Astrocyte (in vitro differentiated cells and primary cell): Measurements from ENCODE around the gene DIAPH3. TPM values are rescaled to one million over a fixed set of nuclear protein-coding genes. Genes with fewer than 3 reads are reported as not detected.

Experiments
- DNase-seq: peaks from one replicate; pipeline ENCODE4 v3.0.0-alpha.2; 2010; ENCODE audit warnings: low read depth
- FAIRE-seq: peaks from 2 replicates; lab custom pipeline; 2011; peaks lifted over from hg19 to GRCh38; lab: Jason Lieb, UNC
- H2AFZ ChIP-seq: 2 replicates; pipeline ENCODE4 v1.6.0; 2012; ENCODE audit warnings: low read depth, low read length, inconsistent platforms
- H3K27ac ChIP-seq: 2 replicates; pipeline ENCODE4 v1.5.1; 2011; ENCODE audit warnings: low read depth, low read length, inconsistent platforms
- H3K27me3 ChIP-seq: 2 replicates; pipeline ENCODE4 v1.6.0; 2011; ENCODE audit warnings: low read length, inconsistent platforms; ENCODE audit not compliant: insufficient read depth
- H3K36me3 ChIP-seq: 2 replicates; pipeline ENCODE4 v1.5.1; 2011; ENCODE audit warnings: low read length, inconsistent platforms; ENCODE audit not compliant: insufficient read depth
- H3K4me1 ChIP-seq: 2 replicates; pipeline ENCODE4 v1.5.1; 2011; ENCODE audit warnings: low read length, inconsistent platforms; ENCODE audit not compliant: insufficient read depth
- H3K4me2 ChIP-seq: 2 replicates; pipeline ENCODE4 v1.6.0; 2012; ENCODE audit warnings: low read length, inconsistent platforms
- H3K4me3 ChIP-seq: 2 replicates; pipeline ENCODE4 v1.5.1; 2011; ENCODE audit warnings: low read depth, mild to moderate bottlenecking, low read length, inconsistent platforms; ENCODE audit not compliant: insufficient read depth
- H3K79me2 ChIP-seq: 2 replicates; pipeline ENCODE4 v1.6.0; 2012; ENCODE audit warnings: mild to moderate bottlenecking, low read length, inconsistent platforms; ENCODE audit not compliant: insufficient read depth
- H3K9ac ChIP-seq: 2 replicates; pipeline ENCODE4 v1.6.0; 2012; ENCODE audit warnings: mild to moderate bottlenecking, low read length, inconsistent platforms
- H3K9me3 ChIP-seq: 2 replicates; pipeline ENCODE4 v1.5.1; 2012; ENCODE audit warnings: low read depth, mild to moderate bottlenecking, low read length, inconsistent platforms; ENCODE audit not compliant: insufficient read depth
- H4K20me1 ChIP-seq: 2 replicates; pipeline ENCODE4 v1.6.0; 2012; ENCODE audit warnings: low read length, inconsistent platforms; ENCODE audit not compliant: insufficient read depth
- H3K27ac Mint-ChIP-seq: one replicate; pipeline ENCODE4 v1.8.0; 2021; ENCODE audit warnings: mild to moderate bottlenecking, mixed read lengths; ENCODE audit not compliant: unreplicated experiment
- H3K27me3 Mint-ChIP-seq: one replicate; pipeline ENCODE4 v1.8.0; 2021; ENCODE audit warnings: low read depth, mixed read lengths; ENCODE audit not compliant: unreplicated experiment
- H3K36me3 Mint-ChIP-seq: one replicate; pipeline ENCODE4 v1.8.0; 2021; ENCODE audit warnings: low read depth, mixed read lengths; ENCODE audit not compliant: unreplicated experiment
- H3K4me1 Mint-ChIP-seq: one replicate; pipeline ENCODE4 v1.8.0; 2021; ENCODE audit warnings: low read depth, mixed read lengths; ENCODE audit not compliant: unreplicated experiment
- H3K4me3 Mint-ChIP-seq: one replicate; pipeline ENCODE4 v1.8.0; 2021; ENCODE audit warnings: mild to moderate bottlenecking, moderate library complexity, mixed read lengths; ENCODE audit not compliant: unreplicated experiment
- H3K9me3 Mint-ChIP-seq: one replicate; pipeline ENCODE4 v1.8.0; 2021; ENCODE audit warnings: mild to moderate bottlenecking, mixed read lengths; ENCODE audit not compliant: unreplicated experiment
- CTCF ChIP-seq: IDR thresholded peaks from 2 replicates; pipeline ENCODE4 v1.5.1; 2011; ENCODE audit warnings: low read depth, mild to moderate bottlenecking, inconsistent platforms, low read length, moderate library complexity; ENCODE audit not compliant: insufficient read depth
- EZH2 ChIP-seq: IDR thresholded peaks from 2 replicates; pipeline ENCODE4 v1.6.1; 2012; ENCODE audit warnings: mild to moderate bottlenecking, low read length, inconsistent platforms; ENCODE audit not compliant: insufficient read depth
- total RNA-seq: library from RNA; stranded (reverse); gene quantifications from 2 replicates; pipeline ENCODE4 v1.2.1, GENCODE V29; 2021

Gene DIAPH3
- total RNA-seq, 1 donor from 2014 or later, result 19.0 TPM

GRCh38 chr13:59829690-59830089, 334.0 kb downstream of the DIAPH3 start:
- Histone ChIP-seq H3K4me2 (no peak overlapping the region), H2AFZ (no peak overlapping the region), H3K36me3 (no peaks in the 10 kb centered on the region), H3K9me3 (no peaks in the 10 kb centered on the region), H3K27ac (no peak overlapping the region), H3K79me2 (no peaks in the 10 kb centered on the region), H3K9ac (no peak overlapping the region), H3K27me3 (no peaks in the 10 kb centered on the region), H3K4me3 (no peak overlapping the region), H3K4me1 (no peaks in the 10 kb centered on the region), H4K20me1 (no peaks in the 10 kb centered on the region)
- no peaks in the 10 kb centered on the region for H3K27me3 Mint-ChIP-seq
- H3K4me1 Mint-ChIP-seq, result no peaks in the 10 kb centered on the region
- FAIRE-seq (no peak), DNase-seq (no peak)
- H3K27ac Mint-ChIP-seq, result no peak overlapping the region
- TF ChIP-seq CTCF (no peak), EZH2 (no peak)
- H3K9me3 Mint-ChIP-seq, result no peaks in the 10 kb centered on the region
- H3K36me3 Mint-ChIP-seq, result no peaks in the 10 kb centered on the region
- no peak overlapping the region for H3K4me3 Mint-ChIP-seq

GRCh38 chr13:59823486-59823885, 340.2 kb downstream of the DIAPH3 start:
- H3K4me3 ChIP-seq, result no peak overlapping the region
- DNase-seq (peak; percentile 76), FAIRE-seq (peak; percentile 89)
- peak overlapping the region; percentile 40 for H3K4me2 ChIP-seq
- H4K20me1 ChIP-seq, result no peaks in the 10 kb centered on the region
- Mint-ChIP-seq H3K4me3 (no peak overlapping the region), H3K4me1 (peaks cover 6% of the 10 kb centered on the region), H3K36me3 (no peaks in the 10 kb centered on the region), H3K27me3 (no peaks in the 10 kb centered on the region), H3K27ac (peak overlapping the region; percentile 48), H3K9me3 (no peaks in the 10 kb centered on the region)
- H3K27me3 ChIP-seq, result no peaks in the 10 kb centered on the region
- H3K79me2 ChIP-seq, result no peaks in the 10 kb centered on the region
- H3K9me3 ChIP-seq, result no peaks in the 10 kb centered on the region
- no peak overlapping the region for H3K27ac ChIP-seq
- H3K4me1 ChIP-seq, result peaks cover 6% of the 10 kb centered on the region
- TF ChIP-seq EZH2 (no peak), CTCF (no peak)
- H3K9ac ChIP-seq, result no peak overlapping the region
- H2AFZ ChIP-seq, result no peak overlapping the region
- H3K36me3 ChIP-seq, result no peaks in the 10 kb centered on the region

GRCh38 chr13:59809564-59809963, 354.2 kb downstream of the DIAPH3 start:
- Histone ChIP-seq H3K79me2 (no peaks in the 10 kb centered on the region), H3K36me3 (peaks cover 3% of the 10 kb centered on the region), H3K9me3 (no peaks in the 10 kb centered on the region), H3K27me3 (no peaks in the 10 kb centered on the region), H3K27ac (no peak overlapping the region), H3K4me2 (no peak overlapping the region), H4K20me1 (no peaks in the 10 kb centered on the region), H3K9ac (no peak overlapping the region), H3K4me3 (no peak overlapping the region), H2AFZ (no peak overlapping the region), H3K4me1 (no peaks in the 10 kb centered on the region)
- FAIRE-seq (no peak), DNase-seq (no peak)
- no peaks in the 10 kb centered on the region for H3K27me3 Mint-ChIP-seq
- H3K4me3 Mint-ChIP-seq, result no peak overlapping the region
- TF ChIP-seq EZH2 (no peak), CTCF (no peak)
- H3K9me3 Mint-ChIP-seq, result no peaks in the 10 kb centered on the region
- no peaks in the 10 kb centered on the region for H3K36me3 Mint-ChIP-seq
- no peaks in the 10 kb centered on the region for H3K4me1 Mint-ChIP-seq
- no peak overlapping the region for H3K27ac Mint-ChIP-seq
